Activated T-cell treated with anti-CD3 and anti-CD28 coated beads, Interleukin-2, amount 50 U/mL, for 1 hour (primary cell): ENCODE measurements around the gene CREB3L2.
"Not testable (repeated sequence)": the region's sequence is repeated elsewhere in the genome, so short reads cannot be mapped to it uniquely, and the experiment has no call there.

ENCODE experiments used
- DNase-seq: peaks from one replicate; pipeline ENCODE4 v3.0.0-alpha.2; 2020

Gene CREB3L2

GRCh38 chr7:137986252-137987017, 15.5 kb downstream of the CREB3L2 start:
- DNase-seq, result no peak

GRCh38 chr7:137985897-137986251, 16.0 kb downstream of the CREB3L2 start:
- DNase-seq, result no peak

GRCh38 chr7:137985253-137985896, 16.5 kb downstream of the CREB3L2 start:
- DNase-seq, result no peak

DNA sequence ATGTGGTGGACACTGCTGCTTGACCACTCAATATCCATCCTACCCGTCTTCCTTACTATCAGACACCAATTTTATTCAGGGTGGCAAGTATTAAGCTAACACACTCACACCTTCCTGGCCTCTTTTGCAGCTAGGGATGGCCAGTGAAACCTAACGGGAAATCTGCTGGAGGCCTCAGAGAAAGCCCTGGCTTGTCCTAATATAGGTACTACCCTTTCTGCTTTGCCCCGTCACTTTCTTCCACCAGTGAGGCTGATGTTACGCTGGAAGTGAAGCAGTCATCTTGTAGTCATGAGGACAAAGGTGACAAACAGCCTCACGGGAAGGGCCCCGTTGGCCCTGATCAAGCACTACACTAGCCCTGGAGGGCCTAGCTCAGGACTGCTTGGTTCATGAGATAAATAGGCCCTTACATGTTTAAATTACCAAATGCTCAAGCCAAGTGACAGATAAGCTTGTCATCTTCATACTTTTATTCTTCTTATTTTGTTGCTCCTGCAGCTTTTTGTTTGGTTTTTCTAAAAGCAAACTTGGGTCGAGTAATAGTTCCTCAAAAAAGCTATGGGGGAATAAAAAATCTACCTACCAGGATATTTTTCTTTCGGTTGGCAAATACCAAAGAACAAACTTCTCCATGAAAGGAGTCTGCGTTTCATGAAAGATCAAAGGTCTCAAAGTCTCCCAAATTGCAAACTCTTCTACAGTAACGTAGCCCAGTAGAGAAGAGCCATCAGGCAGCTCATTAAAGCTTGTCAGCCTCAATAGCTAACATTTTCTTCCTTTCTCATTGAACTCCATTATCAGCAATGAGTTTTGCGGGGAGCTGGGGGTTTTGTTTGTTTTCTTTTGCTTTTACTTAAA, 17.5 kb downstream of the CREB3L2 start:
- DNase-seq, result no peak

GRCh38 chr7:137983323-137984008, 18.4 kb downstream of the CREB3L2 start:
- DNase-seq, result no peak

GRCh38 chr7:137982394-137982793, 19.5 kb downstream of the CREB3L2 start:
- DNase-seq, result not testable (repeated sequence)

GRCh38 chr7:137981668-137982067, 20.2 kb downstream of the CREB3L2 start:
- DNase-seq, result no peak

DNA sequence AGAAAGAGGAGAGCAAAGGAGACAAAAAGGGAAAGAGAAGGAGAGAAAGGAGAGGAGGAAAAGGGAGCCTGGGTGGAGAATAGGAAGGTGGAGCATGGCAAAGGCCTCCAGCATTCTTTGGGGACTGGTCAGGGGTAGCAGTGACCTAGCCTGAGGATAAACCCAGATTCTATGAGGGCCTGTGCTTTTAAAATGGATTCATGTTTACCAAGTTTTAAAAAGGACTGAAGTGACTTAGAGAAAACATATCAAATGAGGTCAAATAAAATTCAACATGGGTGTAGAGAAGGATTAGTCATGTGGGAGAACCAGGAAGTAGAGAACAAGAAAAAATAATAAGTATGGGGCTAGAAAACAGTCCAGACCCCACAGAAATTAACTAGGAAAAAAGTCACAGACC, 20.7 kb downstream of the CREB3L2 start:
- DNase-seq, result no peak

DNA sequence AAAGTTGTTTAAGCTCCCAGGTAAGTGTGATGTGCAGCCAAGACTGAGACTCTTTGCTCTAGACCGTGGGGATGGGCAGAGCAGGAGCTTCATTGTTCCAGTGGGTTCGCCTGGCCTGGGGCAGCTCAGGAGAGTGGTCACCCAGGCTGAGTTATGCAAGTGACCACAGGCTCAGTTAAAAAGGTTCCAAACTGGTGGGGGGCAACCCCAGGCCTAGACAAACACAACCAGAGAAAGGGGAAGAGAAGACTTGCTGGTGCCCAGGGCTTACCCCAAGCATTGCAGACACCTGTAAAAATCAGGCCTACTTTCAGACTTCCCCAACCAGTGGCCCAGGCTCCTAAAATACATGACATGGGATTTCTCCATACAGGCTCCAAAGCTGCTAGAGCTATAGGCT, 21.6 kb downstream of the CREB3L2 start:
- no peak for DNase-seq

DNA sequence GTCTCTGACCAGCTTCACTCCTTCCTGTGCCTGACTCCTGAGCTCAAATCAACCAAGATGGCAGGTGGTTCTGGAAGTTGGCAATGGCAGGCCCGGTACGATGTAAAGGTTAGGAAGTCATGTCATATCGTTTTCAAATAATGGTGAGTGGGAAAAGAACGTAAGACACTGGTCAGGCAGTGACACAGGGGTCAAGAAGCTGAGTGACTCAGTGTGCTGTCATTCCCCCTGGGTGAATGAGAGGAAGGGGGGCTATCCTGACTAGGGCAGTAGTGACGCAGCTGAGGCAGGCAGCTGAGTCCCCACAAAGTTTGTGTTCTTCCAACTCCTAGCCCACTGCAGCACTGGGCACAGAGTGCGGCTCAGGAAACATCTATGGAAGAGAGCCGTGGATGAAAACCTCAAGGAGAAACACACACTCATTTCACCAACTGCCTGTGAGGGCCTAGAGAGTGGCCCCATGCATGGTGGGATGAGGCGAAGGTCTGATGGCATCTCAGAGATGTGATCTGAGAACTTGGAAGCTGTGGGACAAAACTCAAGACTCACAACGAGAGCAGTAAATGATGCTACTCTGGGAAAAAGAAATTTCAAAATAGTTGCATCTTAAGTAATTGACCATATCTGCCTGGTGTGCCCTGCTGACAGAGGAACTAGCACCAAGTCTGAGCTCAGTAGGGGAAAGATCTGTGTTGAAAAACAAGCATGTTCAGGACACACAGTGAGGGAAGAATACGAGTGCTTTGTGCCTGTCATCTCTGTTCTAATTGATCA, 23.2 kb downstream of the CREB3L2 start:
- no peak for DNase-seq

DNA sequence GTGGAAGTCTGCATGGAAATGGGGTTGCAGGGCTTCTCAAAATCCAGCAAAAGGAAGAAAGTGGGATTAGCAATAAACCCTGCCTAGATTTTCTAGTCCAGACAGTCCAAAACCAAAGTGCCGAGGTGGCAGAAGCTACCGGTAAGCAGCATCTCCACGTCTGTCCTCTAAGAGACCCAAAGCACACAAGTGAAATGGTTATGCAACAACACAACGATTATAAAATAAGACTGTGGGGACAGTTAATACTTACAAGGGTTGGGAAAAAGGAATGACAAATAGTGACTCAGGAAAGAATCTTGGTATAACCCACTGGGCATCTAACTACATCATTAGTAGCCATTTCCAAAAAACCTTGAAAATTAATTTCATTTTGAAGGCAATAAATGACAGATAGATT, 24.7 kb downstream of the CREB3L2 start:
- no peak for DNase-seq

- DNase-seq, result no peak
Observed at GRCh38 chr7:137976696-137977095, 25.2 kb downstream of the CREB3L2 start.

DNA sequence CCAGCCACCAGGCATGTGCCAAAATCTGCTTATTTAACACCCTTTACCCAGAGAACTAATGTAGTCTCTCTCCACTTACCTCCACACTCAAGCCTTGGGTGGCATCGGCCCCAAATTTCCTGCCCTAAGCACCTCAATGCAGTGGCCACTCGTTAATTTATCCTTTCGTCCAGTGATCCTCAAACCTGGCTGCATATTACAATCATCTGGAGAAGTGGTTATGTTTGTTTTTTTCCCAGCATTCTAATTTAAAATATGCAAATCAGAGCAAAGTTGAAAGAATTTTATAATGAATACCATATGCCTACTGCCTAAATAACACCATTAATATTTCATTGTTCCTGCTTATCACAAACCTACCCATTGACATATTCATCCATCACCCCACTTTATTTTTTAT, 25.7 kb downstream of the CREB3L2 start:
- no peak for DNase-seq

- no peak for DNase-seq
Observed at GRCh38 chr7:137975768-137976167, 26.1 kb downstream of the CREB3L2 start.

DNA sequence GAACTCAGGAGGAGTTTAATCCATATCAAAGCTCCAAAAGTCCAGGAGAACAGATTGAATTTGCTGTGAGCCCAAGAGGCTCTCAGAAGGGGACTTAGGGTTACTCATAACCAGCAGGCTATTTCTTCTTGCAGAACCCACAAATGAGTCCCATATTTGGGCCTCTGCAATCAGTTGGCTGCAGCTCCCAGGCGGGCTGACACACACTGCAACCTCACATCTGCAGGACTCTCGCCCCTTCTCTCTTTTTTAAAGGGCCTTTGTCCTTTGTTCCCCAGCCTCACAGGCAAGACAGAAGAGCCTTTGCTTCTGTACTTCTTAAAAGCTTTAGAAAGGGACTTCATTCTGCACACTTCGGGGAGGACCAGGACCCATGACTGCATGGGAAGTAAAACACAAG, 26.7 kb downstream of the CREB3L2 start:
- DNase-seq, result no peak

DNA sequence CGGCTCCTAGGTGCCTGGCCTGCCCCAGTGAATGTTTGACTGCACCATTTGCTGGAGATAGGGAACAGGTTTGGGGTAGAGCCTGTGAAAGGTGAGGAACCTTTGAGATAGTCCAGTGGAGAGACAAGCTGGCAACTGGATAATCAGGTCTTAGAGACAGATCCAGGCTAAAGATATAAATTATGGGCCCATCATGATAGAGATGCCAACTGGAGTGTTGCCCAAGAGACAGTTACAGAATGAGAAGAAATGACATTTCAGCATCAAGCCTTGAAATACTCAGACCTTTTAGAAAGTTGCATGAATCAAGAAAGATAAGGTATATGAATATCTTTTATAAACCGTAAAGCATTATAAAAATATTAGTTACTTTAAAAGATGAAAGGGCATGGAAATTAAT, 27.1 kb downstream of the CREB3L2 start:
- no peak for DNase-seq

GRCh38 chr7:137970253-137970975, 31.5 kb downstream of the CREB3L2 start:
- DNase-seq, result no peak

DNA sequence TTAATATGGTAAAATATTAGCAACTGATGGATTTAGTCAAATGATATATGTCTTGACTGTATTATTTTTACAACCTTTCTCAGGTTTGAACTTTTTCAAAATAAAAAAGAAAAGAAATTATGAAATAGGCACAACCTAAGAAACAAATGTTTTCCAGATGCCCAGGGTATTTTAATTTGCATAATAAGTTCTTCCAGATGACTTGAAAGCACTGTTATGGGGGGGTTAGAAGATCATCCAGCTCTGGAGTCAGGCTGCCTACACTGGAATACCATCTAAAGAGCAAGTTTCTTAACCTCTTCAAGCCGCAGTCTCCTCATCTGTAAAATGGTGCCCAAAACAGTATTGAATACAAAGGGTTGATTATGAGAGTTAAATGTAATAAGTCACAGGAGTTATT, 32.1 kb downstream of the CREB3L2 start:
- no peak for DNase-seq

DNA sequence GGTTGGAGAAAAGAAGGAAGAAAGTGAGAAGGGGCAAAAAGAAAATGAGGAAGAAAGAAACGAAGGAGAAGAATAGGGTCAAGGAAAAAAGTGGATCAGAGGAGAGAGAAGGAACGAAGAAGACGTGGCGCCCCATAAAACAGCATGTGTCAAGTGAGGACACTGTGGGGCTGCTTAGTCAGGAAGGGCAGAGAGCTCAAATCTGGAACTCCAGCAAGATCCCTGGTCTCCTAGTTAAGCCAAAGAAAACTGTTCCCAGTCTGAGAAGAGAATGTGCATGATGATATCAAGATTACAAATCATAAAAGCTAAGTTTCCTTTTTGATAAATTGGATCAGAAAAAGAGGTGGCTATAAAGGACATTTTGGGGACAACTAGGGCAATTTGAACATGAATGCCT, 33.0 kb downstream of the CREB3L2 start:
- no peak for DNase-seq

DNA sequence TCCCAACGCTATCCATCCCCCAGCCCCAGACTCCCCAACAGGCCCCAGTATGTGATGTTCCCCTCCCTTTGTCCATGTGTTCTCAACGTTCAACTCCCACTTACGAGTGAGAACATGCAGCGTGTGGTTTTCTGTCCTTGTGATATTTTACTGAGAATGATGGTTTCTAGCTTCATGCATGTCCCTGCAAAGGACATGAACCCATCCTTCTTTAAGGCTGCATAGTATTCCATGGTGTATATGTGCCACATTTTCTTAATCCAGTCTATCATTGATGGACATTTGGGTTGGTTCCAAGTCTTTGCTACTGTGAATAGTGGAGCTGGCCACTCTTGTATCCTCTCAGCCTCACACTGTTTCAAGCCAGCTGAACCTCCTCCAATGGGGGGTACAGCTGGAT, 33.5 kb downstream of the CREB3L2 start:
- not testable (repeated sequence) for DNase-seq

- DNase-seq, result no peak
Observed at GRCh38 chr7:137967143-137968018, 34.5 kb downstream of the CREB3L2 start.
